Measurements from ENCODE around the gene DPYSL4.

Gene DPYSL4

GRCh38 chr10:132241086-132241485 lies 54.3 kb downstream of the DPYSL4 start:
- no peak for DNase-seq (ENCODE audit: low read depth in 2 of 2)

GRCh38 chr10:132241496-132241895 lies 54.7 kb downstream of the DPYSL4 start:
- DNase-seq (ENCODE audit: low read depth in 2 of 2): no peak

- no peak for DNase-seq (ENCODE audit: low read depth in 2 of 2)
Measured at GRCh38 chr10:132242103-132242840, 55.5 kb downstream of the DPYSL4 start.

GRCh38 chr10:132243141-132243540 lies 56.4 kb downstream of the DPYSL4 start:
- DNase-seq (ENCODE audit: low read depth in 2 of 2): no peak

GRCh38 chr10:132243626-132244025 lies 56.9 kb downstream of the DPYSL4 start:
- DNase-seq (ENCODE audit: low read depth in 2 of 2): no peak

- no peak for DNase-seq (ENCODE audit: low read depth in 2 of 2)
Measured at GRCh38 chr10:132245056-132245455, 58.3 kb downstream of the DPYSL4 start.

GRCh38 chr10:132246296-132246695 lies 59.5 kb downstream of the DPYSL4 start:
- DNase-seq (ENCODE audit: low read depth in 2 of 2): no peak

GRCh38 chr10:132247943-132248342 lies 61.2 kb downstream of the DPYSL4 start:
- DNase-seq (ENCODE audit: low read depth in 2 of 2): no peak

GRCh38 chr10:132248455-132249225 lies 61.9 kb downstream of the DPYSL4 start:
- peak; percentile 26 to 61 for DNase-seq (ENCODE audit: low read depth in 2 of 2)

GRCh38 chr10:132249226-132249724 lies 62.5 kb downstream of the DPYSL4 start:
- DNase-seq (ENCODE audit: low read depth in 2 of 2): no peak

GRCh38 chr10:132249824-132250375 lies 63.2 kb downstream of the DPYSL4 start:
- DNase-seq (ENCODE audit: low read depth in 2 of 2): no peak

- no peak for DNase-seq (ENCODE audit: low read depth in 2 of 2)
Measured at GRCh38 chr10:132250481-132251475, 64.0 kb downstream of the DPYSL4 start.

- DNase-seq (ENCODE audit: low read depth in 2 of 2): no peak
Measured at GRCh38 chr10:132251928-132252327, 65.2 kb downstream of the DPYSL4 start.

- DNase-seq (ENCODE audit: low read depth in 2 of 2): no peak
Measured at GRCh38 chr10:132252412-132252811, 65.7 kb downstream of the DPYSL4 start.

- DNase-seq (ENCODE audit: low read depth in 2 of 2): no peak
Measured at GRCh38 chr10:132253092-132253687, 66.4 kb downstream of the DPYSL4 start.

GRCh38 chr10:132254841-132255240 lies 68.1 kb downstream of the DPYSL4 start:
- no peak for DNase-seq (ENCODE audit: low read depth in 2 of 2)
